NT2/D1 (cell line): Measurements from ENCODE around the gene ZNF514.

Experiments
- SUZ12 ChIP-seq: IDR thresholded peaks from 2 replicates; pipeline ENCODE4 v1.6.1; 2011; ENCODE audit not compliant: insufficient read length, insufficient read depth; ENCODE audit errors: extremely low read depth
- YY1 ChIP-seq: IDR thresholded peaks from 2 replicates; pipeline ENCODE4 v1.6.1; 2011; ENCODE audit not compliant: insufficient read length, insufficient read depth
- ZNF274 ChIP-seq: IDR thresholded peaks from 2 replicates; pipeline ENCODE4 v1.6.1; 2011; ENCODE audit warnings: mild to moderate bottlenecking, low read depth, low read length

DNA sequence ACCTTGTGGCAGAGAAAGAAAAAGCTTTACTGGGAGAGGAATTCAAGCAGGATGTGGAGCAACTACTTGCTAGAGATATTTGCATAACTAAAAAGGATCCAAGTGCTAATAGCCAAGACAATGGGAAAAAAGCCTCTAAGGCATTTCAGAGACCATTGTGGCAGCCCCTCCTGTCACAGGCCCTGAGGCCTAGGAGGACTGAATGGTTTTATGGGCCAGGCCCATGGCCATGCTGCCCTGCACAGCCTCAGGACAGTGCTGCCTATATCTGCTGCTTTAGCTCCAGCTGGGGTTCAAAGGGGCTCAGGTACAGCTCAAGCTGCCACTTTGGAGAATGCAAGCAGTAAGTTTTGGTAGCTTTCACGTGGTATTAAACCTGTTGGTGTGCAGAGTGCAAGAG lies 20.9 kb downstream of the ZNF514 start:
- TF ChIP-seq YY1 (no peak), ZNF274 (no peak), SUZ12 (no peak)
